Tibial artery (tissue), 4 donors: Measurements from ENCODE around the gene MCL1.
"Not testable (repeated sequence)": the region's sequence is repeated elsewhere in the genome, so short reads cannot be mapped to it uniquely, and the experiment has no call there.

Experiments used
- DNase-seq, 2 donors: peaks; one replicate each; pipeline ENCODE4 v3.0.0-alpha.2; 2019
- H3K27ac ChIP-seq, 2 donors: fragments of 200-600 bp; sonication (generic) in 1 of 2; 1 replicate in 1 of 2; 2 replicates in 1 of 2; pipeline ENCODE4 v1.5.1; 2018 to 2019; ENCODE audit warnings: mild to moderate bottlenecking in 1 of 2
- H3K27me3 ChIP-seq, 2 donors: fragments of 200-600 bp; sonication (generic) in 1 of 2; one replicate each; pipeline versions ENCODE4 v1.5.1 to v1.6.0; 2016 to 2019
- H3K36me3 ChIP-seq, 3 donors: fragments of 200-600 bp; sonication (generic) in 2 of 3; one replicate each; pipeline ENCODE4 v1.5.1; 2016 to 2019; ENCODE audit warnings: mild to moderate bottlenecking in 2 of 3
- H3K4me1 ChIP-seq, 4 donors: fragments of 200-600 bp; sonication (generic) in 2 of 4; 1 replicate in 3 of 4; 2 replicates in 1 of 4; pipeline ENCODE4 v1.5.1; 2016 to 2019
- H3K4me3 ChIP-seq, 2 donors: fragments of 200-600 bp; sonication (generic) in 1 of 2; 1 replicate in 1 of 2; 2 replicates in 1 of 2; pipeline ENCODE4 v1.5.1; 2018 to 2019; ENCODE audit warnings: mild to moderate bottlenecking in 2 of 2
- H3K9me3 ChIP-seq, 3 donors: fragments of 200-600 bp; sonication (generic) in 1 of 3; one replicate each; pipeline ENCODE4 v1.5.1; 2016 to 2019
- intact Hi-C: fragments of 100-400 bp; cut with DNase I; formaldehyde crosslinking; loops from one replicate; pipeline ENCODE4 v1.15.0; 2023; ENCODE audit warnings: low total_unique reads
- TF ChIP-seq, protein P1 (sequence below), 2 experiments: fragments of 200-600 bp in 1 of 2; fragments of 450-650 bp in 1 of 2; IDR thresholded peaks; one replicate each; pipeline ENCODE4 v1.5.1; 2017 to 2019; ENCODE audit warnings: antibody characterized with exemption in 2 of 2, mild to moderate bottlenecking in 1 of 2, moderate library complexity in 1 of 2

Gene MCL1

DNA sequence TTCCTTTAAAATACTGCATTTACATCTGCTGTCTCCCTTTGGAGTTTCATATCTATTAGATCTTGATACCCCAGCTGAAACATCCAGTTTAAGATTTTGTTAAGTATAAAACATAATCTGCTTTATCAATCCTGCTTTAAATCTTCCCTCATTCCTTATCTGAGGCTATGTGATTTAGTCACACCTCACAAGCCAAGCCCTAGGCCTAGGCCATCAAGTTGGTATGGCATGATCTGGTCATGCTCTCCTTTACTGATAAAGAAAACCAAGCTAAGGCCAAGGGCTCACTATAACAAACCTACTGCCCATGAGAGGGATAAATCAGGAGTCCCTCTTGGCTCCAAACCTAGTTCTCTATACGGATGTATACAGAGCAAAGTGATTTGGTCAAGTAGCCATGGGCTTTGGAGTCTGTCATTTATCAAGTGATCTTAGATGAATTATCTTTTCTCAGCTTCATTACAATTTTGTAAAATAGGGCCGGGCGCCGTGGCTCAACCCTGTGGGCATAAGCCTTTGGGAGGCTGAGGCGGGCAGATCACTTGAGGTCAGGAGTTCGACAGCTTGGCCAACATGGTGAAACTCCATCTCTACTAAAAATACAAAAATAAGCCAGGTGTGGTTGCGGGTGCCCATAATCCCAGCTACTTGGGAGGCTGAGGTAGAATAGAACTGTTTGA lies 27.2 kb upstream of the MCL1 start:
- DNase-seq: peak in 1 of 2 donors; percentile 21
- Histone ChIP-seq H3K36me3 (no peaks in the 10 kb centered on the region), H3K4me1 (peaks cover 0 to 42% (median 23%) of the 10 kb centered on the region in 4 donors), H3K27me3 (no peaks in the 10 kb centered on the region), H3K9me3 (no peaks in the 10 kb centered on the region), H3K4me3 (no peak overlapping the region), H3K27ac (no peak overlapping the region)
- TF ChIP-seq, protein P1, sequence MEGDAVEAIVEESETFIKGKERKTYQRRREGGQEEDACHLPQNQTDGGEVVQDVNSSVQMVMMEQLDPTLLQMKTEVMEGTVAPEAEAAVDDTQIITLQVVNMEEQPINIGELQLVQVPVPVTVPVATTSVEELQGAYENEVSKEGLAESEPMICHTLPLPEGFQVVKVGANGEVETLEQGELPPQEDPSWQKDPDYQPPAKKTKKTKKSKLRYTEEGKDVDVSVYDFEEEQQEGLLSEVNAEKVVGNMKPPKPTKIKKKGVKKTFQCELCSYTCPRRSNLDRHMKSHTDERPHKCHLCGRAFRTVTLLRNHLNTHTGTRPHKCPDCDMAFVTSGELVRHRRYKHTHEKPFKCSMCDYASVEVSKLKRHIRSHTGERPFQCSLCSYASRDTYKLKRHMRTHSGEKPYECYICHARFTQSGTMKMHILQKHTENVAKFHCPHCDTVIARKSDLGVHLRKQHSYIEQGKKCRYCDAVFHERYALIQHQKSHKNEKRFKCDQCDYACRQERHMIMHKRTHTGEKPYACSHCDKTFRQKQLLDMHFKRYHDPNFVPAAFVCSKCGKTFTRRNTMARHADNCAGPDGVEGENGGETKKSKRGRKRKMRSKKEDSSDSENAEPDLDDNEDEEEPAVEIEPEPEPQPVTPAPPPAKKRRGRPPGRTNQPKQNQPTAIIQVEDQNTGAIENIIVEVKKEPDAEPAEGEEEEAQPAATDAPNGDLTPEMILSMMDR (IDR thresholded peaks at IDR 0.05): no peak
- intact Hi-C loops: no loop called here

DNA sequence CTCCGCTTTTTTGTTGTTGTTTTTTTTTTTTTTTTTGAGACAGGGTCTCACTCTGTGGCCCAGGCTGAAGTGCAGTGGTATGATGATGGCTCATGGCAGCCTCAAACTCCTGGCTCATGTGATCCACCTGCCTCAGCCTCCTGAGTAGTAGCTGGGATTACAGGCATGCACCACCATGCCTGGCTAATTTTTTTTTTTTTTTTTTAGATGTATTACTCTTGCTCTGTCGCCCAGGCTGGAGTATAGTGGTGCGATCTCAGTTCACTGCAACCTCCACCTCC lies 26.0 kb upstream of the MCL1 start:
- H3K27me3 ChIP-seq, H3K9me3 ChIP-seq, H3K4me3 ChIP-seq, intact Hi-C loops, H3K36me3 ChIP-seq: not testable (repeated sequence)
- DNase-seq: peak in 1 of 2 donors; percentile 37
- Histone ChIP-seq H3K4me1 (peaks cover 0 to 30% (median 14%) of the 10 kb centered on the region in 4 donors), H3K27ac (peak overlapping the region in 1 of 2 donors; percentile 69)

DNA sequence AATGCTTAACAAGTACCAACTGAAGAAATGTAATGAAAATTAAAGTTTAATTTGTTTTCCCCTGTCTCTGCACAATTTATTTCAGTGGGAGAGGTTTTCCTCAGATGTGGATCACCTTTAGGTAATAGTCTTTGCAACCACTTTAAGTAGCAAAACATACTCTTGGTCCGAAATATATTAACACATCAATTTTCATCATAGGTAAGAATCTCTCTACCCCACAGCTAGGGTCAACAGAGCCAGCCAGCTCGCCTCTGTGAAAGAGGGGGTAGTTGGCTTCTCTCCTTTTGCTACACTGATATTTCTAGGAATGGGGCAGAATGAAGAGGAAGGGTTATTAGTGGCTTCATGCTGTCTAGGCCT lies 24.8 kb upstream of the MCL1 start:
- no peak overlapping the region for H3K4me3 ChIP-seq

DNA sequence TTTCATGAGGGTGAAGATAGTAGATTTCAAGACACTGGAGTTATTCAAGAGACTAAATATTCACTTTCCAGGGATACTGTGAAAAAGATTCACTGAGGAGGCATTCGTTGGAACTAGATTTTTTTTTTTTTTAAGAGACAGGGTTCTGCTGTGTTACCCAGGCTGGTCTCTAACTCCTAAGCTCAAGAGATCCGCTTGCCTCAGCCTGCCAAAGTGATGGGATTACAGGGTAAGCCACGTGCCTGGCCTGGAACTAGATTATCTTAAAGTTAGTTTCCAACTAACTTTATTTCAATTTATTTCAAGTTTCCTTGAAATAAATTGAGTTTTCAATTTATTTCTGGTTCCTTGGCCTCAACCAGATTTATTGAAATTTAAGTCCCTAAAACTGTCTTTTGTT lies 24.3 kb upstream of the MCL1 start:
- TF ChIP-seq, protein P1 (IDR thresholded peaks at IDR 0.05): no peak
- Histone ChIP-seq H3K4me3 (no peak overlapping the region), H3K27ac (peak overlapping the region in 1 of 2 donors; percentile 59), H3K9me3 (no peaks in the 10 kb centered on the region), H3K27me3 (no peaks in the 10 kb centered on the region), H3K36me3 (peaks cover 4 to 19% (median 12%) of the 10 kb centered on the region in 3 donors), H3K4me1 (peaks cover 0 to 15% (median 9%) of the 10 kb centered on the region in 4 donors)
- no peak for DNase-seq
- intact Hi-C loops: no loop called here

More for the DNA sequence above, 24.8 kb upstream of the MCL1 start:
- H3K4me1 ChIP-seq: peaks cover 0 to 19% (median 9%) of the 10 kb centered on the region in 4 donors
- H3K36me3 ChIP-seq: peaks cover 4 to 17% (median 12%) of the 10 kb centered on the region in 3 donors
- intact Hi-C loops: no loop called here
- no peaks in the 10 kb centered on the region for H3K27me3 ChIP-seq
- TF ChIP-seq, protein P1 (IDR thresholded peaks at IDR 0.05): no peak
- H3K27ac ChIP-seq: peak overlapping the region; percentile 59 to 69
- DNase-seq: no peak
- H3K9me3 ChIP-seq: no peaks in the 10 kb centered on the region

DNA sequence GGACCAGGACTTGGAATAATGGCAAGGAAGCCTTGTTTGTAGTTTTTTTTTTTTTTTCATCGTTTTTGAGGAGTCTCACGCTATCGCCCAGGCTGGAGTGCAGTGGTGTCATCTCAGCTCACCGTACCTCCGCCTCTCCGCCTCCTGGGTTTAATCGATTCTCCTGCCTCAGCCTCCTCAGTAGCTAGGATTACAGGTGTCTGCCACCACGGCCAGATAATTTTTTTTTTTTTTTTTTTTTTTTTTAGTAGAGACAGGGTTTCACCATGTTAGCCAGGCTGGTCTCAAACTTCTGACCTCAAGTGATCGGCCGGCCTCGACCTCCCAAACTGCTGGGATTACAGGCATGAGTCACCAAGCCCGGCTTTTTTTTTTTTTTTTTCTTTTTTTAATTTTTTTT lies 23.0 kb upstream of the MCL1 start:
- peak in 1 of 2 donors; percentile 31 for DNase-seq
- H3K27ac ChIP-seq, intact Hi-C loops, H3K9me3 ChIP-seq, H3K4me3 ChIP-seq, H3K27me3 ChIP-seq: not testable (repeated sequence)
- H3K4me1 ChIP-seq: peaks cover 0 to 15% (median 9%) of the 10 kb centered on the region in 4 donors
- H3K36me3 ChIP-seq: peaks cover 4 to 22% (median 12%) of the 10 kb centered on the region in 3 donors

DNA sequence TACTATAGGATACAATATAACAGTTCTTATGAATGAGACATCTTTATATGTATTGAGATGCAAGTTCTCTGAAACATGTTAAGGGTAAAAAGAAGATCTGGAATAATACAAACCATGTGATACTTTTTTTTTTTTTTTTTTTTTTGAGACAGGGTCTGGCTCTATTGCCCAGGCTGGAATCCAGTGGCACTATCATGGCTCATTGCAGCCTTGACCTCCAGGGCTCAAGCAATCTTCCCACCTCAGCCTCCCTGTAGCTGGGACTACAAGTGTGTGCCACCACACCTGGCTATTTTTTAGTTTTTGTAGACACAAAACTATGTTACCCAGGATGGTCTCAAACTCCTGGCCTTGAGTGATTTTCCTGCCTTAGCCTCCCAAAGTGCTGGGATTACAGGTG lies 22.1 kb upstream of the MCL1 start:
- TF ChIP-seq, protein P1 (IDR thresholded peaks at IDR 0.05): no peak
- peak in 1 of 2 donors; percentile 5 for DNase-seq
- H3K27ac ChIP-seq: no peak overlapping the region
- intact Hi-C loops: no loop called here
- H3K9me3 ChIP-seq: no peaks in the 10 kb centered on the region
- H3K4me1 ChIP-seq: peaks cover 0 to 15% (median 9%) of the 10 kb centered on the region in 4 donors
- peaks cover 4 to 22% (median 12%) of the 10 kb centered on the region in 3 donors for H3K36me3 ChIP-seq
- H3K4me3 ChIP-seq: no peak overlapping the region
- H3K27me3 ChIP-seq: no peaks in the 10 kb centered on the region

DNA sequence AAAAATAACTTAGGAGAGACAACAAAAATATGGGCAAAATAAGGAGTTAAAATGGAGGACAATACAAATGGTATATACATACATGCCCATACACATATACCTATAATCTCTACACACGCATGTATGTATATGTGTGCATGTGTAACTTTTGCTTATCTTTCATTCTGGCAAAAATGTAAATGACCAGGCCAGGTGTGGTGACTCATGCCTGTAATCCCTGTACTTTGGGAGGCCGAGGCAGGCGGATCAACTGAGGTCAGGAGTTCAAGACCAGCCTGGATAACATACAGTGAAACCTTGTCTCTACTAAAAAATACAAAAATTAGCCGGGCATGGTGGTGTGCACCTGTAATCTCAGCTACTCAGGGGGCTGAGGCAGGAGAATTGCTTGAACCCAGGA lies 18.9 kb upstream of the MCL1 start:
- H3K4me1 ChIP-seq, H3K27me3 ChIP-seq, H3K4me3 ChIP-seq, H3K27ac ChIP-seq, H3K9me3 ChIP-seq, intact Hi-C loops: not testable (repeated sequence)
- DNase-seq: peak in 1 of 2 donors; percentile 4
- peaks cover 4 to 36% (median 12%) of the 10 kb centered on the region in 3 donors for H3K36me3 ChIP-seq
